ENCODE results near the gene SCUBE2. TPM values are rescaled to one million over a fixed set of nuclear protein-coding genes. Genes with fewer than 3 reads are reported as not detected.
"Not testable (repeated sequence)": the region's sequence is repeated elsewhere in the genome, so short reads cannot be mapped to it uniquely, and the experiment has no call there.

SCUBE2 gene
- total RNA-seq, 1 donor from 2014 or later: 2.9 TPM

DNA sequence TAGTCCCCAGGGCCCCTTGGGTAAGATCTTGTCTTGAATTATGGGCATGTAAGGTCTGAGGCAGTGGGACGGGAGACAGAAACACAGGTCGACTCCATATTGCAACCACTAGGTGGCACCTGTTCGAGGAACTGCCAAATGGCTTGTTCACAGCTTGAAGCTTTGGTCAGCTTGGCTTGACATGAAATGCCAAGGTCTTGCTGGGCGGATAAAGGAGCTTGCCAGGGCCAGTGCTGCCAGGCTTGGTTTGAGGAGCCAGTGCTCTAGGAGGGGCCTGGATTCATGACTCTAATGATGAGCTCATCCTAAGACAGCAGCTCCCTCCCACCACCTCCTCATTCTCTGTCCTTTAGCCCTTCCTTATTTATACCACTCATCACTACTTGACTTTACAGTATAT, 75.7 kb downstream of the SCUBE2 start:
- FAIRE-seq (no peak), DNase-seq (ENCODE audit: low spot score in 2 of 2) (peak in 1 of 2 donors; percentile 63)

- FAIRE-seq (no peak), DNase-seq (ENCODE audit: low spot score in 2 of 2) (no peak)
Measured at GRCh38 chr11:9014826-9015225, 76.6 kb downstream of the SCUBE2 start.

- DNase-seq (ENCODE audit: low spot score in 2 of 2) (no peak), FAIRE-seq (no peak)
Measured at GRCh38 chr11:9013373-9013772, 78.0 kb downstream of the SCUBE2 start.

- FAIRE-seq; DNase-seq (ENCODE audit: low spot score in 2 of 2): not testable (repeated sequence)
Measured at GRCh38 chr11:9009538-9009937, 81.9 kb downstream of the SCUBE2 start.

GRCh38 chr11:9008661-9009060, 82.7 kb downstream of the SCUBE2 start:
- DNase-seq (ENCODE audit: low spot score in 2 of 2) (no peak), FAIRE-seq (no peak)

DNA sequence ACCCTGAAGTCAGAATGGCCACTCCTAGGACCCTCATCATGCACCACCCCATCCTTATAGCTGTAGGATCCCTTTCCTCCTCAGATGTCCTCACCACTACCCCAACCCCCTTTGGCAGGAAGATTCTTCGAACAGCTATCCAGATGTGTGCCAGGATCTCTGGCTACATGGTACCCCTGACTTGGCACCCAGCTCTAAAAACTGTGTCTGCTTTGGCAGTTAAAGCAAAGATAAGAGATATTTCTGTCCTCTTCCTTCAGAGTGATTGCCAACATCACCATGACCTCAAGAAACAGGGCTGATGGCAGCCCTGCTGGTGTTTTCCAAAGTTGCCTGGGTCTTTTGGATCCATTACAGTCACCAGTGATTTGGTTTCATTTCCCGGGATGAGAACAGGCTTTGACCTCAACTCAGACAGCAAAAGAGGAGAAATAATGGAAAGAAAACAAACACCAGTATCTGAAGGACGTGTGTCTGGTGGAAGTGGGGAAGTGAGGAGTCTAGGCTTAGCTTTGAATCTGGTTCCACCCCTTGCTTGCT, 83.3 kb downstream of the SCUBE2 start:
- DNase-seq (ENCODE audit: low spot score in 2 of 2) (no peak), FAIRE-seq (no peak)

- FAIRE-seq (no peak), DNase-seq (ENCODE audit: low spot score in 2 of 2) (no peak)
Measured at GRCh38 chr11:9005087-9005486, 86.3 kb downstream of the SCUBE2 start.

DNA sequence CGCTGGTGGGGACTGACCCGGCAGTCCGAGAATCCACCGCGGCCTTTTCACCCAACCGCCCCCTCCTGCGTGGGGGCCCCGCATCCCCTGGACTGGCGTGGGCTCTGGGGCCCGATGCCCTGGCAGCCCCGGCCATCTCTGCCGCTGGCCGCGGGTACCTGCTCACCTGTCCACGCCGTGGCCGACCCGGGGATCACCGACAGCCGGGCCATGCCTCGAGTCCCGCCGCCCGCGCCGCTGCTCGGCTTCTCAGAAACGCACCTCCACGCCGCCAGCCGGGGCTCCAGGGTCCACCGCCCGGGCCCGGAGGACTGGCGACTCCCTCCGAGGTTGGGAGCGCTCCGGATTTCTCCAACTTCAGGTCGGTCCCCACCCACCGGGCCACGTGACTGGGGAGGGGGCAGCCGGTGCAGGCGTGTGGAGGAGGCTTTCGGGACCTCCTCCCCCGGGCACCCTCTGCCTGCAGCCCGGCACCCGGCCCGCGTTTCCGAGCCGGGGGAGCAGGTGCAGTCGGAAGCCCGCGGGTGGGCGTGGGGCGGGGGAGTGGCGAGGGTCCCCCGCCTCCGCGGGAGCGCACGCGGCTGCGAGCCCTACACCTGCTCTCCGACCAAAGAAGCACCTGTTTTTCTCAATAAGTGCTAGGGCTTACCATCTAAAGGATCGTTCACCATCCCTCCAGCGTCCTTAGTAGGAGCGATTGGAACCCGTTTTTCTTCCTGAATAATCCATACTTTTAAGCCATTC, 87.0 kb downstream of the SCUBE2 start:
- DNase-seq (ENCODE audit: low spot score in 2 of 2) (peak in 1 of 2 donors; percentile 37), FAIRE-seq (no peak)

DNA sequence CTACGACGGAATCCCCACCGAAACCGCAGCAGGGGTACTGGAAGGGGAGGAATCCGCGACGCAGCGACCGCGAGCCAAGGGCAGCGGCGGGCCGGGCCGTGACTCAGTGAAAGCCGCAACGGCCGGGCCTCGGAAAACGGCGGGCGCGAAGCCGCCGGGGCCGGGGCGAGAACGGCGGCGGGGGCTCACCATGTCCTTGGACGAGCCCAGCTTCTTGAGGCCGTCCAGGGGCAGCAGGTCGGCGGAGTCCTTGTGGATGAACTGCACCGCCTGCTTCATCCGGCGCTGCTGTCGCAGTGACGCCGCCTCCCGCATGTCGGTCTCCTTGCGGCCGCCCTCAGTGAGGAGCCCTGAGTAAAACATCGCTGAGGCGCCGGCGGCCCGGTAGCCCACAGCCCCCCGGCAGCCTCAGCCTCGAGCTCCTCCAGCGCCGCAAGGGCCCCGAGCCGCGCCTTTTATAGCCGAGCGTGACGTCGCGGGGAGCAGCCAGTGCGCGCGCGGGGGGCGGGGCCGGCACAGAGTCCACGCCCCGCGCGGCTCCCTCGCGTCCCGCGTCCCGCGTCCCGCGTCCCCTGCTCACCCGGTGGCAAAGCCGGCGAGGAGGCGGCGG, 87.7 kb downstream of the SCUBE2 start, which contains the start of gene NRIP3:
Gene NRIP3 (minus strand): TSS at position 429 of the 610 bp plus-strand sequence. CDS start 66 bp downstream, at position 363.
- no peak for FAIRE-seq
- peak; percentile 75 to 88 for DNase-seq (ENCODE audit: low spot score in 2 of 2)

- no peak for FAIRE-seq
- no peak for DNase-seq (ENCODE audit: low spot score in 2 of 2)
Measured at GRCh38 chr11:9002920-9003572, 88.4 kb downstream of the SCUBE2 start.

DNA sequence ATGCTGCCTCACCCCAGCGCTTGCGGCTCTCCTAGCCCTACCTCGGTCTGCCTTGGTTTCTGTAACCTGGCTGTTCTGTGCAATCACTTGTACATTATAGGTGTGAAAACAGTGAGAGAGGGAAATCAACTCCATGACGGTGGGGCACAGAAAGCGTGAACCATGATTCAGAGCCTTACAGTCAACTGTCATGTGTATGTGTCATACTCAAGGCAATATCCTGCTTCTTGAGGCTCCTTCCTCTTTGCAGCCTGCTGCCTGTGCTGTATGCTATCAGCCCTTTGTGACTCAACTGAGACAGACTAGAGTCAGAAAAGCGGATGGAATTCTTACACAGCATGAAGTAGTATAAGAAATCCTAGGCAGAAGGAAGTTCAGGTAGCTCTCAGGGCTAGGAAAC, 89.7 kb downstream of the SCUBE2 start:
- DNase-seq (ENCODE audit: low spot score in 2 of 2) (no peak), FAIRE-seq (no peak)

DNA sequence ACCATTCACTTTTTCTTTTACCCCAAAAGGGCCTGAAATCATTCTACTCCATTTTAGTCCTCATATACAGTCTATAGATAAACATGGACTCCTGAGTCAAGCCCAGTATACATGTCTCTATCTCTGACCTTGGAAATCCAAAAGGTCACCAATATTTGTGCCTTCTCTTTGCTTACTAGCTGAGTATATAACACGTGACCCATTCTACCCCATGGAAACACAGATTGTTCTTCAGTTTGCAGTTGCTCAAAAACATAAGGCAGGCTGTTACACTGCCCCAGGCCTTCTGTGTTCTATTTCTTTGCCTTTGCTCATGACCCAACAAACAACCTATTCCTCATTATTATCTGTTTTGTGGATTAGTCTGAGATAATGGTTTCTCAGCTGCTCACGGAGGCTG, 93.4 kb downstream of the SCUBE2 start:
- FAIRE-seq: no peak
- DNase-seq (ENCODE audit: low spot score in 2 of 2): no peak

- DNase-seq (ENCODE audit: low spot score in 2 of 2): no peak
- no peak for FAIRE-seq
Measured at GRCh38 chr11:8997451-8997850, 93.9 kb downstream of the SCUBE2 start.

GRCh38 chr11:8989453-8989852, 101.9 kb downstream of the SCUBE2 start:
- peak in 1 of 2 donors; percentile 24 for DNase-seq (ENCODE audit: low spot score in 2 of 2)
- no peak for FAIRE-seq

DNA sequence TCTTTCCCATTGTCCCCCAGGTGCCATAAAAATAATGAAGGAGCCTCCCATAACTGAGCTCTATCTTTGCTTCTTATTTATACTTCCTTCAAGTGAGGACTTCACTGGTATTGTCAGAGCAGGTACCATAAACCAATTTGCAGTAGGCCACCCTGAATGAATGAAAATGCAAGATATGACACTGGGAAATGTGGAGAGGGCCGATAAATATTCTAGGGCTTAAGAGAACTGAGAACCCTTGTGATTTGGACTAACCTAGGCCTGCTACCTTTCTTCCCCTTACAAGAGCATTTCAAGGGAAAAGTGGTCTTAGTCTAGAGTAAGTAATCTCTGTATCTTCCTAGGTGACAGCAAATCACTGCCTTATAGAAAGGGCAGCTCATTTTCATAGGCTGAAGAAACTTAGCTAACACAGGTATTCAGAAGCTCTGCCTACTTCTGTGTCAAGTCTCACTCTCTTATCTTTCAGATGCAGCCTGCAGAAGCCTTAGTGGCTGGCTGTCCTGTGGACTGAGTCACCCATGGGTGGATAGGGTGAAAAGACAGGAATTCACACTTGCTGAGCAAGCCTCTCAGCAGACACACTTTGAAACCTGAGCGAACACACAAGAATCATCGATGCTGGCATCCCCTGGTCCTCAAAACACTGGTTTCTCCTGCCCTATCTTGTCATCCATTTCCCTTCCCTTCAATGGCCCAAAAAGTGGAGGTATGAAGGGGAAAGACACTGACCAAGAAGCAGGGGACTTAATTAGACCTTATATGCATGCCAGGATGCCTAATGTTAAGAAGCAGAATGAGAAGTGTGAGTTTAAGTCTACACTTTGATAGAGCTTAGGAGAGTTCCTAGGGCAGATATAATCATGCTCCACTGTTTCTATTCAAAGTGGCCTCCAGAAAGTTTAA, 102.8 kb downstream of the SCUBE2 start:
- no peak for DNase-seq (ENCODE audit: low spot score in 2 of 2)
- no peak for FAIRE-seq

- DNase-seq (ENCODE audit: low spot score in 2 of 2) (no peak), FAIRE-seq (no peak)
Measured at GRCh38 chr11:8987446-8987845, 104.0 kb downstream of the SCUBE2 start.

DNA sequence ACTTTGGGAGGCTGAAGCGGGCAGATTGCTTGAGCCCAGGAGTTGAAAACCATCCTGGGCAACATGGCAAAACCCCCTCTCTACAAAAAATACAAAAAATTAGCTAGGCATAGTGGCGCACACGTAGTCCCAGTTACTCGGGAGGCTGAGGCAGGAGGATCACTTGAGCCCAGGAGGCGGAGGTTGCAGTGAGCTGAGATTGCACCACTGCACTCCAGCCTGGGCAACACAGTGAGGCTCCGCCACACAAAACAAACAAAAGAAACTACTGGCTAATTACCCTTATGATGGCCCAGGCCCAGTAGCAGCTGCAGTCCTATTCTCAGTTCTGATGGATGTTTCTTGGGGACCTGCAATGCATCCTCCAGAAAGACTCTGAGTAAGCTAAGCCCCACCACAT, 104.6 kb downstream of the SCUBE2 start:
- not testable (repeated sequence) for DNase-seq (ENCODE audit: low spot score in 2 of 2); FAIRE-seq

- no peak for FAIRE-seq
Measured at GRCh38 chr11:8985462-8985861, 105.9 kb downstream of the SCUBE2 start.

DNA sequence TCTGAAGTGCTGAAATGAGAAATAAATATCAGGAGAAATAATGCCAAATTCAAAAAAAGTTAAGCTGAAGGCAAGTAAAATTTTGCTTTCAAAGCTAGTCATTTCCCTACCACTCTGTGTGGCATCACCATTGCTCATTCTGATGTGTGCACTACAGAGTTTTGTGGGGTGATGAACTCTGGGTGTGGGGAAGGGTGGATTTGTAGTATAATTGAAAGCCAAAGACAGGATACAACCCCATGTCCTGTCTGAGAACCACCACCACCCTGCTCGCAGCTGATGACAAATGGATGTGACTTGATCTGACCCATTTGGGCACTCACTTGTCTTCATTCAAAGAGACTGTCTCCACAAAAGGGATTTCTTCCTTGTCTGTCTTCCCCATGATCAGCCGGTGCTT, 107.8 kb downstream of the SCUBE2 start:
- DNase-seq (ENCODE audit: low spot score in 2 of 2) (no peak), FAIRE-seq (no peak)

More at GRCh38 chr11:8985462-8985861, 105.9 kb downstream of the SCUBE2 start:
- no peak for DNase-seq (ENCODE audit: low spot score in 2 of 2)

DNA sequence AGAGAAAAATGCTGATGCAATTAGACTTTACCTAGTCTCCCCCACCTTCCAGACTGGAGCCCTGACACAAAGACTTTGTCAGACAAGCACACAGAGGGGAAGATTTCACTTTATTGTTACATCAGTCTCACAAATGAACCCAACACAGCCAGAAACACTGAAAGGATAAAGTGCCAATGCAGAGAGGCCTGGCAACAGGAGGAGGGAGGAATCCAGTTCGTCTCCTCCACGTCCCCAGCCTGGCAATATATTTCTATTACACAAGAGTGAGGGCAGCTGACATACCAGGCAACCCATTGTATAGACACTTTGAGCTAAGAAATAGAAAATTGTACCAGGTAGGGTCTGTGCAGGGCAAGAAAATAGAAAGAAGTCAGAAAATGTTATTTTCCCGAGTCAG, 110.9 kb downstream of the SCUBE2 start:
- no peak for FAIRE-seq

More for the DNA sequence above, 110.9 kb downstream of the SCUBE2 start:
- no peak for DNase-seq (ENCODE audit: low spot score in 2 of 2)

Data from frontal cortex (tissue), 4 donors.